Epidermal melanocyte (primary cell): ENCODE measurements around the gene SLCO1B3.

Experiments
- DNase-seq: peaks from one replicate; pipeline ENCODE4 v3.0.0; 2011; ENCODE audit warnings: low spot score; ENCODE audit not compliant: insufficient read length

Gene SLCO1B3

GRCh38 chr12:20885116-20885515 is 74.6 kb downstream of the SLCO1B3 start:
- DNase-seq = no peak

GRCh38 chr12:20885552-20885951 is 75.0 kb downstream of the SLCO1B3 start:
- DNase-seq = no peak

- no peak for DNase-seq
Observed at GRCh38 chr12:20917269-20917668, 106.8 kb downstream of the SLCO1B3 start.

- DNase-seq = no peak
Observed at GRCh38 chr12:20917819-20918218, 107.3 kb downstream of the SLCO1B3 start.

- no peak for DNase-seq
Observed at GRCh38 chr12:20931894-20932293, 121.4 kb downstream of the SLCO1B3 start.

- no peak for DNase-seq
Observed at GRCh38 chr12:20946732-20947131, 136.2 kb downstream of the SLCO1B3 start.

- no peak for DNase-seq
Observed at GRCh38 chr12:20950248-20950647, 139.7 kb downstream of the SLCO1B3 start.

- DNase-seq = no peak
Observed at GRCh38 chr12:20963303-20963702, 152.8 kb downstream of the SLCO1B3 start.

GRCh38 chr12:20963762-20964161 is 153.3 kb downstream of the SLCO1B3 start:
- no peak for DNase-seq
